Measurements from ENCODE around the gene THPO.

- no peak for TF ChIP-seq CTCF (IDR thresholded peaks at IDR 0.05; ENCODE audit: low read depth, low read length, missing input control)
- TF ChIP-seq GABPA (IDR thresholded peaks at IDR 0.05 in 1 of 2, conservative IDR thresholded peaks at IDR 0.05 in 1 of 2) = no peak
- no peak for TF ChIP-seq RXRA (IDR thresholded peaks at IDR 0.05)
- TF ChIP-seq SP1 (IDR thresholded peaks at IDR 0.05) = no peak
- no peak for TF ChIP-seq ATF3 (IDR thresholded peaks at IDR 0.05)
- TF ChIP-seq REST (IDR thresholded peaks at IDR 0.05) = no peak
- TF ChIP-seq MAX (IDR thresholded peaks at IDR 0.05) = no peak
- no peak for TF ChIP-seq RAD21 (IDR thresholded peaks at IDR 0.05)
- no peak for TF ChIP-seq JUND (IDR thresholded peaks at IDR 0.05)
- no peak for TF ChIP-seq HNF4A (conservative IDR thresholded peaks at IDR 0.05)
- no peak for TF ChIP-seq TAF1 (conservative IDR thresholded peaks at IDR 0.05)
- TF ChIP-seq YY1 (IDR thresholded peaks at IDR 0.05) = no peak
- TF ChIP-seq ZBTB33 (IDR thresholded peaks at IDR 0.05) = no peak
- TF ChIP-seq EGR1 (IDR thresholded peaks at IDR 0.05; ENCODE audit: low read depth in 2 of 2) = no peak
Observed at GRCh38 chr3:184359610-184360009, 18.4 kb downstream of the THPO start.

Data from liver (tissue), 3 donors.